Mononuclear cell (primary cell): ENCODE measurements around the gene CEMIP2. TPM values are rescaled to one million over a fixed set of nuclear protein-coding genes. Genes with fewer than 3 reads are reported as not detected.

Experiments
- H3K27me3 ChIP-seq: 2 replicates; pipeline ENCODE4 v1.6.0; 2011; ENCODE audit warnings: low read length, control low read depth; ENCODE audit not compliant: insufficient read depth
- H3K4me1 ChIP-seq: 2 replicates; pipeline ENCODE4 v1.5.1; 2011; ENCODE audit warnings: mild to moderate bottlenecking, low read length, control low read depth; ENCODE audit not compliant: insufficient read depth
- H3K4me3 ChIP-seq: 2 replicates; pipeline ENCODE4 v1.5.1; 2011; ENCODE audit warnings: mild to moderate bottlenecking, low read length, moderate library complexity
- H3K9me3 ChIP-seq: 2 replicates; pipeline ENCODE4 v1.5.1; 2011; ENCODE audit warnings: low read depth, mild to moderate bottlenecking, control low read depth, low read length
- total RNA-seq: library from RNA; depleted of rRNA; stranded (reverse); fragments of >200 nt; gene quantifications from one replicate; pipeline ENCODE4 v1.2.3, GENCODE V29; 2012

The CEMIP2 gene
- total RNA-seq, 1 donor, result 220 TPM

- Histone ChIP-seq H3K4me3 (no peak overlapping the region), H3K9me3 (no peaks in the 10 kb centered on the region), H3K27me3 (no peaks in the 10 kb centered on the region), H3K4me1 (peaks cover 49% of the 10 kb centered on the region)
Observed at GRCh38 chr9:71648453-71648852, 119.9 kb downstream of the CEMIP2 start.

- no peak overlapping the region for H3K4me3 ChIP-seq
- peaks cover 55% of the 10 kb centered on the region for H3K4me1 ChIP-seq
- H3K9me3 ChIP-seq, result no peaks in the 10 kb centered on the region
- no peaks in the 10 kb centered on the region for H3K27me3 ChIP-seq
Observed at GRCh38 chr9:71647094-71647591, 121.2 kb downstream of the CEMIP2 start.

GRCh38 chr9:71646131-71646530, 122.2 kb downstream of the CEMIP2 start:
- no peaks in the 10 kb centered on the region for H3K27me3 ChIP-seq
- H3K4me1 ChIP-seq, result peaks cover 57% of the 10 kb centered on the region
- no peak overlapping the region for H3K4me3 ChIP-seq
- H3K9me3 ChIP-seq, result no peaks in the 10 kb centered on the region

GRCh38 chr9:71644819-71645362, 123.4 kb downstream of the CEMIP2 start:
- Histone ChIP-seq H3K27me3 (no peaks in the 10 kb centered on the region), H3K4me1 (peaks cover 62% of the 10 kb centered on the region), H3K4me3 (no peak overlapping the region), H3K9me3 (no peaks in the 10 kb centered on the region)

- H3K27me3 ChIP-seq, result no peaks in the 10 kb centered on the region
- peaks cover 74% of the 10 kb centered on the region for H3K4me1 ChIP-seq
Observed at GRCh38 chr9:71643330-71643729, 125.0 kb downstream of the CEMIP2 start.

DNA sequence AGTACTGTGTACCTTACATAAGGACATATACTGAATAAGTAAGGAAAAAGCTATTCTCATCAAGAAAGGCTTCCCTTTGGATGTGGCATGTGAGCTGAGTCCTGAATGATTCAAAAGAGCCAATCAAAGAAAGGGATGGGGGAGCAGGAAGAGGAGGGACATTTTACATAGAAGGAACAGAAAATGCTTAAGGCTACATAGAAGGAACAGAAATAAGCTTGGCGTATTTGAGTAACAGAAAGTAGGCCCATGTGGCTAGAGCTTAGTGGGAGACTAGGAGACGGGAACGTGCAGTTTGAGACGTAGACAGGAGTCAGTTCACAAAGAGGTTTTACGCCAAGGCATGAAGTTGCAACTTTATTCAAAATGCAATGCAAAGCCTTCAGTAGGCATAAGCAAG, 126.3 kb downstream of the CEMIP2 start:
- no peak overlapping the region for H3K4me3 ChIP-seq
- no peaks in the 10 kb centered on the region for H3K27me3 ChIP-seq
- peaks cover 67% of the 10 kb centered on the region for H3K4me1 ChIP-seq

More at GRCh38 chr9:71643330-71643729, 125.0 kb downstream of the CEMIP2 start:
- no peaks in the 10 kb centered on the region for H3K9me3 ChIP-seq
- no peak overlapping the region for H3K4me3 ChIP-seq

DNA sequence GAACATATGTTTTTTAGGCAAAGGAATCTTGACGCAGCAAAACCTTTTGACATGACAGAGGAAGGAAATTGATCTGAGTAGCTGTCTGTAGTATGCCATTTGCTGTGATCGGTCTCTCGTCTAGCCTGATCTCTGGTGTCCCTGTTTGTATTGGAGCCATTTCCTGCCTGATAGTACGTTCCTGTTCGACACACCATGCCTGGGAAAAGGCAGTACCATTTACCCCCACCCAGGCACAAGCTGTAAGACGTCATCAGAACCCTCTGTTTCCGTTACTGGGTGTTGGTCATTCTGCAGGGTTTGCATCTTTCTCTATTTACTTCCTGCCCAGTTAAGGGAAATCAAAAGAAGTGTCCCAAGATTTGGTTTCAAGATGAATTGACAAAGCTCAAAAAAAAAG, 129.7 kb downstream of the CEMIP2 start:
- Histone ChIP-seq H3K27me3 (no peaks in the 10 kb centered on the region), H3K4me3 (no peak overlapping the region), H3K9me3 (no peaks in the 10 kb centered on the region), H3K4me1 (peaks cover 35% of the 10 kb centered on the region)

More for the DNA sequence above, 126.3 kb downstream of the CEMIP2 start:
- H3K9me3 ChIP-seq, result no peaks in the 10 kb centered on the region

- no peaks in the 10 kb centered on the region for H3K27me3 ChIP-seq
- H3K4me1 ChIP-seq, result peaks cover 34% of the 10 kb centered on the region
- H3K4me3 ChIP-seq, result no peak overlapping the region
- no peaks in the 10 kb centered on the region for H3K9me3 ChIP-seq
Observed at GRCh38 chr9:71637926-71638325, 130.4 kb downstream of the CEMIP2 start.

DNA sequence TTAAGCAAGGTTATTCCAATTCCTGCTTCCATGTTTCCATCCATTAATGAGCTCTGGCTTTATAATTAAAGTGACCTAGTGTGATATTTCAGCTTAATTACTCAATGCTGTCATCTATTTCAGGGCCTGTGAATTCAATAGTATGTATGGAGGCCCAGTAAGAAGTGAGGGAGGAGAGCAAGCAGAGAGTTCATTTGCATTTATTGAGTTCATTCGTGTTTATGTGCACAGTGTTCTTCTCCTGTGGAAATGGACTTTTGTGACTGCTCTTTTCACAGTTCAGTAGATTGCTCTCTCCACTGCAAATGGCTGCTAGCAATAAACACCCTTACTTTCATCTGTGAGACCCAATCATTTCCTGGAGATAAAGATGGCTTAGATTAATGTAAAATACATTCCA, 130.9 kb downstream of the CEMIP2 start:
- H3K9me3 ChIP-seq, result no peaks in the 10 kb centered on the region
- H3K27me3 ChIP-seq, result no peaks in the 10 kb centered on the region
- H3K4me3 ChIP-seq, result no peak overlapping the region
- H3K4me1 ChIP-seq, result peaks cover 30% of the 10 kb centered on the region

- no peaks in the 10 kb centered on the region for H3K27me3 ChIP-seq
- no peak overlapping the region for H3K4me3 ChIP-seq
- peaks cover 26% of the 10 kb centered on the region for H3K4me1 ChIP-seq
- H3K9me3 ChIP-seq, result no peaks in the 10 kb centered on the region
Observed at GRCh38 chr9:71636143-71636839, 132.0 kb downstream of the CEMIP2 start.

- no peaks in the 10 kb centered on the region for H3K27me3 ChIP-seq
- H3K4me1 ChIP-seq, result peaks cover 20% of the 10 kb centered on the region
- no peak overlapping the region for H3K4me3 ChIP-seq
- no peaks in the 10 kb centered on the region for H3K9me3 ChIP-seq
Observed at GRCh38 chr9:71634752-71635151, 133.6 kb downstream of the CEMIP2 start.

Other genes with a start within 250 kb of the CEMIP2 start
- 33.6 TPM for gene ABHD17B, start 142.7 kb upstream of the CEMIP2 start, total RNA-seq
- gene C9orf85, start 143.1 kb upstream of the CEMIP2 start, total RNA-seq, result 7.0 TPM